SU-DHL-6 (cell line): ENCODE data around the gene MED12L.

ENCODE experiments used
- CTCF ChIP-seq: fragments of 200-600 bp; sonication (generic); IDR thresholded peaks from one replicate; pipeline ENCODE4 v1.5.1; 2017; ENCODE audit warnings: antibody characterized with exemption, mild to moderate bottlenecking, low read length, moderate library complexity; ENCODE audit not compliant: insufficient read depth, poor library complexity, severe bottlenecking
- EZH2phosphoT487 ChIP-seq: fragments of 200-600 bp; sonication (generic), shearing (Covaris generic); conservative IDR thresholded peaks from 2 replicates; pipeline ENCODE4 v1.6.1; 2018; ENCODE audit warnings: mild to moderate bottlenecking, antibody characterized with exemption, low read length, moderate library complexity, mixed read lengths

- no peak for TF ChIP-seq CTCF
- no peak for TF ChIP-seq EZH2phosphoT487
These were observed 48.5 kb downstream of the MED12L start for GRCh38 chr3:151133917-151134450.
